ENCODE results near the gene SCG5.

Gene SCG5

DNA sequence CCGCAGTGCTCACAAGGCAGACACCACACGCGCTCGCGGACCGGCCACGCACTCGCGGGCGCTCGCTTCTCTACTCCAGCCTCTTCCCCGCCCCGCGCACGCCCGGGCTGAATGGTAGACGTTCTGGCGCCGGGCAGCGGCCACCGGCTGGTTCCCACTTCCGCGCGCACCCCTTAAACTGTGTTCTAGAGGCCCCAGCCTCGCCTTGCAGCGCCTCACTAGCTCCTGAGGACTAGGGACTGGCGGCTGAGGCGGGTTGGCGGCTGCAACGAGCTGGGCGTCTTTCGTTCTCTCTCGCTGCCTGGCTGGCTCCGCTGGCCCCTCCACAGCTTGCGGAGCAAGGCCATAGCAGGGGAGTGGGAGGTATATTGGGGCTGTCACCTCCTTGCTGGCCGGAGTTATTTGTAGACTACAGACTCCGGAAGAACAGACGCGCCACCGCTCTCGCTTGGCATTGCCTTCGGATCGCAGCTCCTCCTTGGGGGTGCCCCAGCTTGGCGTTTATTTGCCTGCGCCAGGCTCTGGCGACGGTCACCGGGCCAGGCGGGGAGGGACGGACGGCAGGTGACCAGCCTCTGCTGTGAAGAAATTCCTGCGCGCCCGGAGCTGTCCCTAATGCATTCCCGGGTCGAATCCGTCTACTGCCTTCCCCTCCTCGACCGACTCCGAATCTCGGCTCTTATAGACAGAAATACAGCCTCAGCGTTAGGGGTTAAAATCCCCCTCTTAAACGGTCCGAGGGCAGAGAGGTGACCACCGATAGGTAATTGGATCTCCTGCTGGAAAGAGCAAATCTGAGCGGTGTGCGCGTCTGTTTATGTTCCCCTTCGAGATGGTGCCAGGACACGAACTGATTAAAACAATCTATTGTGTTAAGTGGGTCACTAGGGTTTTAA, 77.6 kb downstream of the SCG5 start:
- TF ChIP-seq POLR2AphosphoS5 (IDR thresholded peaks at IDR 0.05; ENCODE audit: low read depth, low read length) (no peak), SIN3A (IDR thresholded peaks at IDR 0.05; ENCODE audit: borderline replicate concordance, insufficient read depth, low read length) (no peak), TAF1 (IDR thresholded peaks at IDR 0.05; ENCODE audit: borderline replicate concordance, insufficient read depth, low read length) (no peak), FOXP2 (optimal IDR thresholded peaks at IDR 0.05; ENCODE audit: borderline replicate concordance, extremely low read depth, extremely low read length, insufficient read depth) (no peak)
- TF ChIP-seq, protein P1, sequence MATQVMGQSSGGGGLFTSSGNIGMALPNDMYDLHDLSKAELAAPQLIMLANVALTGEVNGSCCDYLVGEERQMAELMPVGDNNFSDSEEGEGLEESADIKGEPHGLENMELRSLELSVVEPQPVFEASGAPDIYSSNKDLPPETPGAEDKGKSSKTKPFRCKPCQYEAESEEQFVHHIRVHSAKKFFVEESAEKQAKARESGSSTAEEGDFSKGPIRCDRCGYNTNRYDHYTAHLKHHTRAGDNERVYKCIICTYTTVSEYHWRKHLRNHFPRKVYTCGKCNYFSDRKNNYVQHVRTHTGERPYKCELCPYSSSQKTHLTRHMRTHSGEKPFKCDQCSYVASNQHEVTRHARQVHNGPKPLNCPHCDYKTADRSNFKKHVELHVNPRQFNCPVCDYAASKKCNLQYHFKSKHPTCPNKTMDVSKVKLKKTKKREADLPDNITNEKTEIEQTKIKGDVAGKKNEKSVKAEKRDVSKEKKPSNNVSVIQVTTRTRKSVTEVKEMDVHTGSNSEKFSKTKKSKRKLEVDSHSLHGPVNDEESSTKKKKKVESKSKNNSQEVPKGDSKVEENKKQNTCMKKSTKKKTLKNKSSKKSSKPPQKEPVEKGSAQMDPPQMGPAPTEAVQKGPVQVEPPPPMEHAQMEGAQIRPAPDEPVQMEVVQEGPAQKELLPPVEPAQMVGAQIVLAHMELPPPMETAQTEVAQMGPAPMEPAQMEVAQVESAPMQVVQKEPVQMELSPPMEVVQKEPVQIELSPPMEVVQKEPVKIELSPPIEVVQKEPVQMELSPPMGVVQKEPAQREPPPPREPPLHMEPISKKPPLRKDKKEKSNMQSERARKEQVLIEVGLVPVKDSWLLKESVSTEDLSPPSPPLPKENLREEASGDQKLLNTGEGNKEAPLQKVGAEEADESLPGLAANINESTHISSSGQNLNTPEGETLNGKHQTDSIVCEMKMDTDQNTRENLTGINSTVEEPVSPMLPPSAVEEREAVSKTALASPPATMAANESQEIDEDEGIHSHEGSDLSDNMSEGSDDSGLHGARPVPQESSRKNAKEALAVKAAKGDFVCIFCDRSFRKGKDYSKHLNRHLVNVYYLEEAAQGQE (IDR thresholded peaks at IDR 0.05; ENCODE audit: insufficient read depth in 1 of 2, low read depth in 2 of 2, low read length in 2 of 2), result no peak

DNA sequence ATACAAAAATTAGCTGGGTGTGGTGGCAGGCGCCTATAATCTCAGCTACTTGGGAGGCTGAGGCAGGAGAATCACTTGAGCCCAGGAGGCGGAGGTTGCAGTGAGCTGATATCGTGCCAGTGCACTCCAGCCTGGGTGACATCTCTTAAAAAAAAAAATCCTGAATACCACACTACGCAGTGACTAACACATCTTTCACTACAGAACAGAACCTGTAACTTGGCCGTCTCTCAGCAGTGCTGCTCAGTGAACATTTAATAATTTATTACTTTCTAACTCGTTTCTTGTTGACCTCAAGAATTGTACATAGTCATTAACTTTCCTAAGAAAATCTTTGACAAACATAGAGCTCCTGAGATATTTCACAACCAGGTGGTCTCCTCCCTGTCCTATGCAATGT, 80.1 kb downstream of the SCG5 start:
- TF ChIP-seq TAF1 (IDR thresholded peaks at IDR 0.05; ENCODE audit: borderline replicate concordance, insufficient read depth, low read length), result no peak
- no peak for TF ChIP-seq POLR2AphosphoS5 (IDR thresholded peaks at IDR 0.05; ENCODE audit: low read depth, low read length)
- TF ChIP-seq, protein P1 (IDR thresholded peaks at IDR 0.05; ENCODE audit: insufficient read depth in 1 of 2, low read depth in 2 of 2, low read length in 2 of 2), result no peak
- TF ChIP-seq SIN3A (IDR thresholded peaks at IDR 0.05; ENCODE audit: borderline replicate concordance, insufficient read depth, low read length), result no peak

DNA sequence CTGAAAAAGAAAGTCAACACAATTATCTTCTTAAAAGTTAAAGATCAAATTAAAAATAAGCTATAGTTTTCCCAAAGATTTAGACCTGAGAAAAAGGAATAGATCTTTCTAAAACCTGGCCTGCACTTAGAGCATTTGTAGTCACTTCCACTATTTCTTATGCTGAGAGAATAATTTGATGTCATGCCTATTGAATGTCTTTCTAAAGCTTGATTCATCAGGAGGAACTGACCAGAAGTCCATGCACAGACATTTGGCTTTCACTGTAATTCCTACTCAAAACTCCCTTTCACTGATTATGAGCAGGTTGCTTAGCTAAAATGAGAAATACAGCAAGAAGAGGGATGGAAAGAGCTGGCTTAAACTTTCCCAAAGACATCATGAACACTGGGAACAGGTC, 80.6 kb downstream of the SCG5 start:
- TF ChIP-seq, protein P1 (IDR thresholded peaks at IDR 0.05; ENCODE audit: insufficient read depth in 1 of 2, low read depth in 2 of 2, low read length in 2 of 2), result no peak
- no peak for TF ChIP-seq SIN3A (IDR thresholded peaks at IDR 0.05; ENCODE audit: borderline replicate concordance, insufficient read depth, low read length)
- no peak for TF ChIP-seq FOXP2 (optimal IDR thresholded peaks at IDR 0.05; ENCODE audit: borderline replicate concordance, extremely low read depth, extremely low read length, insufficient read depth)
- TF ChIP-seq POLR2AphosphoS5 (IDR thresholded peaks at IDR 0.05; ENCODE audit: low read depth, low read length), result no peak
- TF ChIP-seq TAF1 (IDR thresholded peaks at IDR 0.05; ENCODE audit: borderline replicate concordance, insufficient read depth, low read length), result no peak

DNA sequence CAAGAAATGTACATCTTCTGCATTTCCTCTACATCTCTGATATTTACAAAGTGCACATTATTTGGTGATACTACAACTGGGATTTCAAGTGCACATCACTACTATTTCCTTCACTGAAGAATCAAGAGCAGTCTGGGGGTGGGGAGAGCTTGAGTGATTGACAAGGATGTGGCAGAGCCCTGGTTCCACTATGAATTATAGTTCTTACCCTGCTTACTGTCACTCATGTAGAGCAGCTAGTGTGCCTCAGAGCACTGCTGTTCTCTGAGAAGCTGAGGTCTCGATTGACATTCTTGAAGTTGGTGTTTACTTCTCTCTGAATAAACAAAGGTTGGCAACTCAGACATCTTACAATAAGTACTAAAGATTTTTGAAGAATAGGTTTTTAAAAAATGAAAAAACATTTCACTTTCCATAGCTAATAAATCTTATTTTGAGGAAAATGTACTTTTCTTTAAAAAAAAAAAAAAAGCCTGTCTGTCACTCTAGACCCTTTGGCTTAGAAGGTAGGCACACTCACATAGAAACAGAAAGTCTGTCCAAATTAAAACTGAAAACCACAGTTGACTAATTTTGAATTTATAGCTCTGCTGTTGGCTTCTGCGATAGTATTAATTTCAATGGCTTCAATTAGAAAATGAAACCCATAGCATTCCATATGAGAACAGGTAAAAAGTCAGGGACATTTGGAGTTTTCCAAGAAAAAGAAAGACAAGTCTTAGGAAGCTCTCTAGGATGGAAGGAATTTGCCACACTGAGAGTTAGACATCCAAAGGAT, 81.8 kb downstream of the SCG5 start:
- TF ChIP-seq, protein P1 (IDR thresholded peaks at IDR 0.05; ENCODE audit: insufficient read depth in 1 of 2, low read depth in 2 of 2, low read length in 2 of 2), result no peak
- TF ChIP-seq FOXP2 (optimal IDR thresholded peaks at IDR 0.05; ENCODE audit: borderline replicate concordance, extremely low read depth, extremely low read length, insufficient read depth), result no peak
- no peak for TF ChIP-seq SIN3A (IDR thresholded peaks at IDR 0.05; ENCODE audit: borderline replicate concordance, insufficient read depth, low read length)
- TF ChIP-seq TAF1 (IDR thresholded peaks at IDR 0.05; ENCODE audit: borderline replicate concordance, insufficient read depth, low read length), result no peak
- TF ChIP-seq POLR2AphosphoS5 (IDR thresholded peaks at IDR 0.05; ENCODE audit: low read depth, low read length), result no peak
